ENCODE data around the gene IFT43. TPM values are rescaled to one million over a fixed set of nuclear protein-coding genes. Genes with fewer than 3 reads are reported as not detected.

The IFT43 gene
- total RNA-seq, 8 experiments from 2014 or later: 30.0 to 63.3 (median 35.8) TPM

GRCh38 chr14:76088771-76089571, 103.4 kb downstream of the IFT43 start:
- ATAC-seq (replicated peaks in 6 of 8): peak in 4 of 8 experiments; percentile 24 to 30 (median 29)
- WGBS, 10 experiments: 18 to 64% (median 40%) methylated on average over 1 to 12 of the region's 16 CpGs; no CpG with 5 or more reads in 1 of the 10 experiments
- Histone ChIP-seq H3K27ac (no peak overlapping the region), H3K4me3 (no peak overlapping the region), H3K4me1 (replicated peaks in 1 of 2) (peaks cover 17 to 25% of the 10 kb centered on the region in 2 donors)
- in situ Hi-C loops (cut with MboI; ENCODE audit: low pct_unique_long_range_greater_than_20kb in 2 of 9, low sequenced_read_pairs in 9 of 9, unreplicated experiment in 9 of 9): no loop called here

- peaks cover 12 to 19% of the 10 kb centered on the region in 2 donors for H3K4me1 ChIP-seq (replicated peaks in 1 of 2)
- in situ Hi-C loops (cut with MboI; ENCODE audit: low pct_unique_long_range_greater_than_20kb in 2 of 9, low sequenced_read_pairs in 9 of 9, unreplicated experiment in 9 of 9): no loop called here
- no peak overlapping the region for H3K27ac ChIP-seq
- peak in 1 of 8 experiments; percentile 4 for ATAC-seq (replicated peaks in 6 of 8)
- H3K4me3 ChIP-seq: no peak overlapping the region
- 13 to 100% (median 83%) methylated on average over 1 to 5 of the region's 6 CpGs; no CpG with 5 or more reads in 3 of the 10 experiments for WGBS, 10 experiments
Measured at GRCh38 chr14:76089575-76089974, 104.0 kb downstream of the IFT43 start.

GRCh38 chr14:76090616-76091391, 105.2 kb downstream of the IFT43 start:
- in situ Hi-C loops (cut with MboI; ENCODE audit: low pct_unique_long_range_greater_than_20kb in 2 of 9, low sequenced_read_pairs in 9 of 9, unreplicated experiment in 9 of 9): no loop called here
- Histone ChIP-seq H3K27ac (no peak overlapping the region), H3K4me3 (no peak overlapping the region), H3K4me1 (replicated peaks in 1 of 2) (peaks cover 12 to 17% of the 10 kb centered on the region in 2 donors)
- ATAC-seq (replicated peaks in 6 of 8): peak in 6 of 8 experiments; percentile 39 to 99 (median 72)
- WGBS, 10 experiments: 3 to 100% (median 77%) methylated on average over 1 to 9 of the region's 16 CpGs; no CpG with 5 or more reads in 2 of the 10 experiments

GRCh38 chr14:76093077-76093476, 107.5 kb downstream of the IFT43 start:
- no peak for ATAC-seq (replicated peaks in 6 of 8)
- 17 to 89% (median 67%) methylated on average over 1 to 2 of the region's 2 CpGs; no CpG with 5 or more reads in 2 of the 10 experiments for WGBS, 10 experiments
- H3K4me1 ChIP-seq (replicated peaks in 1 of 2): peaks cover 16 to 17% of the 10 kb centered on the region in 2 donors
- H3K27ac ChIP-seq: no peak overlapping the region
- H3K4me3 ChIP-seq: no peak overlapping the region
- in situ Hi-C loops (cut with MboI; ENCODE audit: low pct_unique_long_range_greater_than_20kb in 2 of 9, low sequenced_read_pairs in 9 of 9, unreplicated experiment in 9 of 9): no loop called here

- ATAC-seq (replicated peaks in 6 of 8): peak in 1 of 8 experiments; percentile 9
- Histone ChIP-seq H3K4me3 (no peak overlapping the region), H3K27ac (no peak overlapping the region), H3K4me1 (replicated peaks in 1 of 2) (peaks cover 3 to 19% of the 10 kb centered on the region in 2 donors)
- in situ Hi-C loops (cut with MboI; ENCODE audit: low pct_unique_long_range_greater_than_20kb in 2 of 9, low sequenced_read_pairs in 9 of 9, unreplicated experiment in 9 of 9): no loop called here
- WGBS, 10 experiments: 40 to 100% (median 85%) methylated on average over 1 to 5 of the region's 5 CpGs; no CpG with 5 or more reads in 4 of the 10 experiments
Measured at GRCh38 chr14:76096257-76096656, 110.7 kb downstream of the IFT43 start.

GRCh38 chr14:76097547-76097946, 112.0 kb downstream of the IFT43 start:
- no peak for ATAC-seq (replicated peaks in 6 of 8)
- Histone ChIP-seq H3K4me1 (replicated peaks in 1 of 2) (peaks cover 14 to 28% of the 10 kb centered on the region in 2 donors), H3K27ac (no peak overlapping the region), H3K4me3 (no peak overlapping the region)
- WGBS, 10 experiments: 40 to 100% (median 83%) methylated on average over 1 to 7 of the region's 7 CpGs; no CpG with 5 or more reads in 2 of the 10 experiments
- in situ Hi-C loops (cut with MboI; ENCODE audit: low pct_unique_long_range_greater_than_20kb in 2 of 9, low sequenced_read_pairs in 9 of 9, unreplicated experiment in 9 of 9): no loop called here

GRCh38 chr14:76098047-76098446, 112.5 kb downstream of the IFT43 start:
- in situ Hi-C loops (cut with MboI; ENCODE audit: low pct_unique_long_range_greater_than_20kb in 2 of 9, low sequenced_read_pairs in 9 of 9, unreplicated experiment in 9 of 9): no loop called here
- ATAC-seq (replicated peaks in 6 of 8): no peak
- H3K4me3 ChIP-seq: no peak overlapping the region
- 46 to 96% (median 81%) methylated on average over 1 to 7 of the region's 8 CpGs; no CpG with 5 or more reads in 3 of the 10 experiments for WGBS, 10 experiments
- H3K27ac ChIP-seq: no peak overlapping the region
- peaks cover 14 to 28% of the 10 kb centered on the region in 2 donors for H3K4me1 ChIP-seq (replicated peaks in 1 of 2)

- in situ Hi-C loops (cut with MboI; ENCODE audit: low pct_unique_long_range_greater_than_20kb in 2 of 9, low sequenced_read_pairs in 9 of 9, unreplicated experiment in 9 of 9): no loop called here
- Histone ChIP-seq H3K4me3 (no peak overlapping the region), H3K27ac (no peak overlapping the region), H3K4me1 (replicated peaks in 1 of 2) (peaks cover 14 to 31% of the 10 kb centered on the region in 2 donors)
- peak in 1 of 8 experiments; percentile 32 for ATAC-seq (replicated peaks in 6 of 8)
- 58 to 100% (median 84%) methylated on average over 1 to 19 of the region's 28 CpGs; no CpG with 5 or more reads in 2 of the 10 experiments for WGBS, 10 experiments
Measured at GRCh38 chr14:76098916-76099675, 113.5 kb downstream of the IFT43 start.

GRCh38 chr14:76100236-76100635, 114.7 kb downstream of the IFT43 start:
- H3K4me3 ChIP-seq: no peak overlapping the region
- in situ Hi-C loops (cut with MboI; ENCODE audit: low pct_unique_long_range_greater_than_20kb in 2 of 9, low sequenced_read_pairs in 9 of 9, unreplicated experiment in 9 of 9): no loop called here
- H3K27ac ChIP-seq: no peak overlapping the region
- 22 to 91% (median 80%) methylated on average over 2 to 7 of the region's 14 CpGs; no CpG with 5 or more reads in 5 of the 10 experiments for WGBS, 10 experiments
- ATAC-seq (replicated peaks in 6 of 8): peak in 1 of 8 experiments; percentile 32
- peaks cover 19 to 35% of the 10 kb centered on the region in 2 donors for H3K4me1 ChIP-seq (replicated peaks in 1 of 2)

GRCh38 chr14:76101391-76102379, 116.1 kb downstream of the IFT43 start:
- peak in 7 of 8 experiments; percentile 19 to 72 (median 42) for ATAC-seq (replicated peaks in 6 of 8)
- H3K4me3 ChIP-seq: no peak overlapping the region
- no peak overlapping the region for H3K27ac ChIP-seq
- WGBS, 10 experiments: 17 to 92% (median 59%) methylated on average over 1 to 6 of the region's 10 CpGs
- peaks cover 19 to 35% of the 10 kb centered on the region in 2 donors for H3K4me1 ChIP-seq (replicated peaks in 1 of 2)
- in situ Hi-C loops (cut with MboI; ENCODE audit: low pct_unique_long_range_greater_than_20kb in 2 of 9, low sequenced_read_pairs in 9 of 9, unreplicated experiment in 9 of 9): no loop called here

- H3K4me1 ChIP-seq (replicated peaks in 1 of 2): peaks cover 16 to 20% of the 10 kb centered on the region in 2 donors
- no peak overlapping the region for H3K4me3 ChIP-seq
- ATAC-seq (replicated peaks in 6 of 8): peak in 1 of 8 experiments; percentile 10
- no peak overlapping the region for H3K27ac ChIP-seq
- WGBS, 10 experiments: 14 to 80% (median 44%) methylated on average over 1 to 6 of the region's 8 CpGs; no CpG with 5 or more reads in 5 of the 10 experiments
- in situ Hi-C loops (cut with MboI; ENCODE audit: low pct_unique_long_range_greater_than_20kb in 2 of 9, low sequenced_read_pairs in 9 of 9, unreplicated experiment in 9 of 9): no loop called here
Measured at GRCh38 chr14:76104802-76105355, 119.3 kb downstream of the IFT43 start.
